B cell (primary cell): Measurements from ENCODE around the gene PMPCA. TPM values are rescaled to one million over a fixed set of nuclear protein-coding genes. Genes with fewer than 3 reads are reported as not detected.

Experiments
- ATAC-seq: fragments of 200-7000 bp; cut with Tn5 transposase; one replicate; pipeline ENCODE4 v1.10.0; 2021; ENCODE audit warnings: low read depth, mild to moderate bottlenecking, moderate number of reproducible peaks, moderate library complexity
- CTCF ChIA-PET: fragments of 350-600 bp; sonication (Branson Sonifier 250); formaldehyde crosslinking; loops from one replicate; lab custom pipeline; 2021; ENCODE audit warnings: antibody characterized with exemption, inconsistent platforms; lab: Charles Lee
- POLR2A ChIA-PET: fragments of 350-600 bp; sonication (Branson Sonifier 250); formaldehyde crosslinking; loops from one replicate; lab custom pipeline; 2021; ENCODE audit warnings: antibody characterized with exemption; lab: Charles Lee
- DNase-seq: peaks from one replicate; pipeline ENCODE4 v3.0.0; 2013
- H2AFZ ChIP-seq: 2 replicates; pipeline ENCODE4 v1.6.1; 2012; ENCODE audit warnings: mild to moderate bottlenecking, low read depth, low read length; ENCODE audit not compliant: insufficient read depth, poor library complexity, severe bottlenecking
- H3K27ac ChIP-seq, 2 donors: 1 replicate in 1 of 2; 2 replicates in 1 of 2; pipeline ENCODE4 v1.5.1; 2012 to 2013; ENCODE audit warnings: low read length in 2 of 2, mild to moderate bottlenecking in 2 of 2, moderate library complexity in 1 of 2
- H3K27me3 ChIP-seq, 4 experiments: fragments of 200-600 bp in 1 of 4; sonication (generic) in 1 of 4; replicated peaks in 1 of 4; 1 replicate in 2 of 4; 2 replicates in 2 of 4; pipeline versions ENCODE4 v1.6.1 to v1.7.0; 2013 to 2016; ENCODE audit warnings: low read length in 3 of 4, mild to moderate bottlenecking in 2 of 4, mixed read lengths in 1 of 4, moderate library complexity in 1 of 4; ENCODE audit not compliant: insufficient read depth in 4 of 4, control insufficient read depth in 3 of 4; ENCODE audit errors: control extremely low read depth in 1 of 4
- H3K36me3 ChIP-seq, 2 experiments: replicated peaks in 1 of 2; 1 replicate in 1 of 2; 2 replicates in 1 of 2; pipeline versions ENCODE4 v1.6.1 to v1.7.1; 2013; ENCODE audit warnings: low read length in 1 of 2; ENCODE audit not compliant: insufficient read depth in 2 of 2, control insufficient read depth in 1 of 2; ENCODE audit errors: control extremely low read depth in 1 of 2, extremely low read depth in 1 of 2
- H3K4me1 ChIP-seq, 2 donors: fragments of 200-600 bp in 1 of 2; sonication (generic) in 1 of 2; 1 replicate in 1 of 2; 2 replicates in 1 of 2; pipeline versions ENCODE4 v1.5.1 to v1.6.1; 2013 to 2017; ENCODE audit warnings: low read length in 2 of 2; ENCODE audit not compliant: control insufficient read depth in 2 of 2, insufficient read depth in 2 of 2
- H3K4me2 ChIP-seq: replicated peaks from 2 replicates; pipeline ENCODE3; 2012; ENCODE audit warnings: mild to moderate bottlenecking, low read depth, low read length; ENCODE audit not compliant: poor library complexity, severe bottlenecking
- H3K4me3 ChIP-seq, 5 experiments: fragments of 200-600 bp in 1 of 5; sonication (generic) in 1 of 5; 1 replicate in 3 of 5; 2 replicates in 2 of 5; pipeline versions ENCODE4 v1.5.1 to v1.7.0; 2011 to 2016; ENCODE audit warnings: low read length in 4 of 5, mild to moderate bottlenecking in 4 of 5, low read depth in 2 of 5, control low read depth in 1 of 5, moderate library complexity in 1 of 5; ENCODE audit not compliant: insufficient read depth in 1 of 5; ENCODE audit errors: control extremely low read depth in 1 of 5, extremely low read depth in 1 of 5
- H3K79me2 ChIP-seq: fragments of 200-600 bp; sonication (generic); one replicate; pipeline ENCODE4 v1.6.0; 2016; ENCODE audit warnings: low read length; ENCODE audit not compliant: control insufficient read depth, insufficient read depth
- H3K9ac ChIP-seq: fragments of 200-600 bp; sonication (generic); 2 replicates; pipeline ENCODE4 v1.6.1; 2017; ENCODE audit warnings: mild to moderate bottlenecking, low read length, moderate library complexity
- H3K9me3 ChIP-seq, 3 donors: one replicate each; pipeline versions ENCODE4 v1.6.1 to v1.7.1; 2013; ENCODE audit warnings: low read length in 2 of 3; ENCODE audit not compliant: control insufficient read depth in 2 of 3, insufficient read depth in 1 of 3; ENCODE audit errors: control extremely low read depth in 1 of 3
- H4K20me1 ChIP-seq: 2 replicates; pipeline ENCODE4 v1.6.0; 2012; ENCODE audit warnings: mild to moderate bottlenecking, low read length; ENCODE audit not compliant: insufficient read depth, control insufficient read depth, poor library complexity, severe bottlenecking
- H3K27ac Mint-ChIP-seq: one replicate; pipeline ENCODE4 v1.8.0; 2021; ENCODE audit warnings: mixed read lengths
- H3K27me3 Mint-ChIP-seq: one replicate; pipeline ENCODE4 v1.8.0; 2021; ENCODE audit warnings: mixed read lengths
- H3K4me1 Mint-ChIP-seq: one replicate; pipeline ENCODE4 v1.8.0; 2021; ENCODE audit warnings: mixed read lengths
- H3K4me3 Mint-ChIP-seq: one replicate; pipeline ENCODE4 v1.8.0; 2021; ENCODE audit warnings: mixed read lengths
- H3K9me3 Mint-ChIP-seq: one replicate; pipeline ENCODE4 v1.8.0; 2022; ENCODE audit warnings: mixed read lengths; ENCODE audit not compliant: insufficient read depth
- EZH2 ChIP-seq: IDR thresholded peaks from 2 replicates; pipeline ENCODE4 v1.6.1; 2012; ENCODE audit warnings: borderline replicate concordance, low read depth, mild to moderate bottlenecking, moderate library complexity, low read length; ENCODE audit not compliant: insufficient read depth, poor library complexity, severe bottlenecking
- WGBS: methylation state at CpG from one replicate; pipeline ENCODE4 v1.1.5; 2013; ENCODE audit warnings: missing lambda C conversion rate; ENCODE audit not compliant: insufficient coverage; 5-methylcytosine and 5-hydroxymethylcytosine counted together
- intact Hi-C: fragments of 100-400 bp; cut with micrococcal nuclease; formaldehyde crosslinking; loops from one replicate; pipeline ENCODE4 v1.10.0; 2022
- polyA plus RNA-seq: library from polyadenylated mRNA; depleted of rRNA; stranded (reverse); fragments of >200 nt; gene quantifications from 2 replicates; pipeline ENCODE4 v1.2.3, GENCODE V29; 2012
- total RNA-seq, 2 donors: library from RNA; stranded (reverse); fragments of 120-200 nt in 1 of 2; gene quantifications; 1 replicate in 1 of 2; 2 replicates in 1 of 2; pipeline versions ENCODE4 v1.2.3 to v1.2.4, GENCODE V29; 2013 to 2022
- TF ChIP-seq, protein P1 (sequence below): fragments of 200-600 bp; IDR thresholded peaks from one replicate; pipeline ENCODE4 v1.8.0; 2022; ENCODE audit warnings: antibody characterized with exemption, mild to moderate bottlenecking

PMPCA gene
- total and polyA plus RNA-seq, 2 donors (not counting 1 experiment from before 2014, with no cell fraction given): 64.4 to 72.2 TPM

DNA sequence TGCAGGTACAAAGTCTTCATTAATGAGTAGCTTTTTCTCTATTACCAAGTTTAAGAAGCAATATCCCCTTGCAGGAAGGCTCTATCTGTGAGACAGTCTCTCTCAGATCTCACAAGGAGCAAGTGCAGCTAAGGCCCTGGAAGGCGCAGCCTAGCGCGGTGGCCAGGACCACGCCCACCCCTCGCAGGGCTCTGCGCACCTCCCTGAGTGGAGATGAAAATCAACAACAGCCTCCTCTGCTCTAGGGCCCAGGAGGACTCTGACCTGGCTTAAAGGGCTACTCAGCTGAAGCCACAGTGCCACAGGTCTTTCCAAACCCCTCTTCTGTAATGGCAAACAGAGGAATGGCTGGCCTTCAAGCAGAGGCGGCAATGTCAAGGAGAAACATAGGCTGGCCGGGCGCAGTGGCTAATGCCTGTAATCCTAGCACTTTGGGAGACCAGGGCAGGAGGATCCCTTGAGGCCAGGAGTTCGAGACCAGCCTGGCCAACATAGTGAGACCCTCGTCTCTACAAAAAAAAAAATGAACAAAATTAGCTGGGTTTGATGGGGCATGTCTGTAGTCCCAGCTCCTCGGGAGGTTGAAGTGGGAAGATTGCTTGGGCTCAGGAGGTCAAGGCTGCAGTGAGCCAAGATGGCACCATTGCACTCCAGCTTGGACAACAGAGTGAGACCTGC is 60.5 kb downstream of the PMPCA start:
- H3K27me3 Mint-ChIP-seq: no peaks in the 10 kb centered on the region
- ChIA-PET CTCF (interaction anchor here (0.6 to 1.6 kb wide), 4 partner anchors 10 to 432 kb away, joined by 3 to 4 read pairs (median 3); no protein-coding TSS in a partner anchor), POLR2A (no interaction called here)
- H3K9me3 ChIP-seq: no peaks in the 10 kb centered on the region
- H3K4me2 ChIP-seq: no peak overlapping the region
- H3K36me3 ChIP-seq: peaks cover 0 to 92% of the 10 kb centered on the region in 2 experiments
- WGBS: 99% methylated on average over 11 of the region's 12 CpGs
- no peak for ATAC-seq
- H3K4me3 Mint-ChIP-seq: no peak overlapping the region
- no peaks in the 10 kb centered on the region for H3K4me1 ChIP-seq
- peaks cover 89% of the 10 kb centered on the region for H4K20me1 ChIP-seq
- H3K4me1 Mint-ChIP-seq: no peaks in the 10 kb centered on the region
- intact Hi-C loops: no loop called here
- TF ChIP-seq, protein P1, sequence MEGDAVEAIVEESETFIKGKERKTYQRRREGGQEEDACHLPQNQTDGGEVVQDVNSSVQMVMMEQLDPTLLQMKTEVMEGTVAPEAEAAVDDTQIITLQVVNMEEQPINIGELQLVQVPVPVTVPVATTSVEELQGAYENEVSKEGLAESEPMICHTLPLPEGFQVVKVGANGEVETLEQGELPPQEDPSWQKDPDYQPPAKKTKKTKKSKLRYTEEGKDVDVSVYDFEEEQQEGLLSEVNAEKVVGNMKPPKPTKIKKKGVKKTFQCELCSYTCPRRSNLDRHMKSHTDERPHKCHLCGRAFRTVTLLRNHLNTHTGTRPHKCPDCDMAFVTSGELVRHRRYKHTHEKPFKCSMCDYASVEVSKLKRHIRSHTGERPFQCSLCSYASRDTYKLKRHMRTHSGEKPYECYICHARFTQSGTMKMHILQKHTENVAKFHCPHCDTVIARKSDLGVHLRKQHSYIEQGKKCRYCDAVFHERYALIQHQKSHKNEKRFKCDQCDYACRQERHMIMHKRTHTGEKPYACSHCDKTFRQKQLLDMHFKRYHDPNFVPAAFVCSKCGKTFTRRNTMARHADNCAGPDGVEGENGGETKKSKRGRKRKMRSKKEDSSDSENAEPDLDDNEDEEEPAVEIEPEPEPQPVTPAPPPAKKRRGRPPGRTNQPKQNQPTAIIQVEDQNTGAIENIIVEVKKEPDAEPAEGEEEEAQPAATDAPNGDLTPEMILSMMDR: no peak
- no peak for TF ChIP-seq EZH2
- no peak for DNase-seq
- no peaks in the 10 kb centered on the region for H3K9me3 Mint-ChIP-seq
- H3K27ac ChIP-seq: no peak overlapping the region
- no peaks in the 10 kb centered on the region for H3K27me3 ChIP-seq
- no peak overlapping the region for H3K9ac ChIP-seq
- H2AFZ ChIP-seq: no peak overlapping the region
- H3K79me2 ChIP-seq: peaks cover 99% of the 10 kb centered on the region
- no peak overlapping the region for H3K27ac Mint-ChIP-seq
- no peak overlapping the region for H3K4me3 ChIP-seq

DNA sequence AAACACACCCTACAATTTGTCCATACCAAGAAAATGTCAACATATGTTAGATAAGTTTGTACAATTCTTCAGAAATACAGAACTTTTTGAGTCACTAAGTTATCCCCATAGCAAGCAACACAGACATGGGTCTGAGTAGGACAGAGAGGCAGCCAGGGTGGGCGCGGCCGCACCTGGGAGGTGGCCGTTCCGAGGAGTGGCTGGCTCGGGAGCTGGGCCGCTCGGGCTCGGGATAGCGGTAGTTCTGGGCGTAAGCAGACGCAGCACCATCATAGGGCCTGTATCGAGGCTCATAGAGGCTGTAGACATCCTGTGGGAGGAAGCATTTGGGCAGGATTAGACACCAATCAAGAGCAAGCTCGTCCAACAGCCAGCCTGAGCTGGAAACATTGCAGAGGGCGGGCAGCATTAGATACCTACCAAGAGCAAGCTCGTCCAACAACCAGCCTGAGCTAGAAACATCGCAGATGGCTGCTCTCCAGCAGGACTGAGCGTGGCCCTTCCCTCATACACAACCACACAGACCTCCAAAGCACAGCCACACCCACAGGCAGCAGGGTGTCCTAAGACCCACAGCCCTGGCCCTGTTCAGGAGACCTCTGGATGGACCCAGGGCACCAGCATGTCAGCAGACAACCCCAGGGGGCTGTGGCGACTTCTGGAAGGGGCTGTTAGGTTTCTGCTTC is 61.5 kb downstream of the PMPCA start:
- no peaks in the 10 kb centered on the region for H3K9me3 Mint-ChIP-seq
- H3K4me3 Mint-ChIP-seq: no peak overlapping the region
- H3K4me1 Mint-ChIP-seq: no peaks in the 10 kb centered on the region
- Histone ChIP-seq H3K27me3 (no peaks in the 10 kb centered on the region), H4K20me1 (peaks cover 95% of the 10 kb centered on the region), H3K9ac (no peak overlapping the region), H3K4me2 (no peak overlapping the region), H3K27ac (no peak overlapping the region), H3K4me1 (no peaks in the 10 kb centered on the region), H3K36me3 (peaks cover 0 to 92% of the 10 kb centered on the region in 2 experiments), H3K79me2 (peaks cover 98% of the 10 kb centered on the region), H2AFZ (no peak overlapping the region), H3K9me3 (no peaks in the 10 kb centered on the region), H3K4me3 (no peak overlapping the region)
- DNase-seq (no peak), ATAC-seq (no peak)
- POLR2A ChIA-PET: no interaction called here
- CTCF ChIA-PET: interaction anchor here (0.6 to 1.6 kb wide), 4 partner anchors 9 to 189 kb away, joined by 3 to 5 read pairs (median 3); no protein-coding TSS in a partner anchor
- WGBS: 95% methylated on average over 15 of the region's 19 CpGs
- TF ChIP-seq EZH2: no peak
- TF ChIP-seq, protein P1: no peak
- intact Hi-C loops: no loop called here
- H3K27me3 Mint-ChIP-seq: no peaks in the 10 kb centered on the region
- no peak overlapping the region for H3K27ac Mint-ChIP-seq
